ENCODE measurements around the gene KCNAB2.

KCNAB2 gene

GRCh38 chr1:6125366-6125765 lies 79.7 kb downstream of the KCNAB2 start:
- TF ChIP-seq, protein P1, sequence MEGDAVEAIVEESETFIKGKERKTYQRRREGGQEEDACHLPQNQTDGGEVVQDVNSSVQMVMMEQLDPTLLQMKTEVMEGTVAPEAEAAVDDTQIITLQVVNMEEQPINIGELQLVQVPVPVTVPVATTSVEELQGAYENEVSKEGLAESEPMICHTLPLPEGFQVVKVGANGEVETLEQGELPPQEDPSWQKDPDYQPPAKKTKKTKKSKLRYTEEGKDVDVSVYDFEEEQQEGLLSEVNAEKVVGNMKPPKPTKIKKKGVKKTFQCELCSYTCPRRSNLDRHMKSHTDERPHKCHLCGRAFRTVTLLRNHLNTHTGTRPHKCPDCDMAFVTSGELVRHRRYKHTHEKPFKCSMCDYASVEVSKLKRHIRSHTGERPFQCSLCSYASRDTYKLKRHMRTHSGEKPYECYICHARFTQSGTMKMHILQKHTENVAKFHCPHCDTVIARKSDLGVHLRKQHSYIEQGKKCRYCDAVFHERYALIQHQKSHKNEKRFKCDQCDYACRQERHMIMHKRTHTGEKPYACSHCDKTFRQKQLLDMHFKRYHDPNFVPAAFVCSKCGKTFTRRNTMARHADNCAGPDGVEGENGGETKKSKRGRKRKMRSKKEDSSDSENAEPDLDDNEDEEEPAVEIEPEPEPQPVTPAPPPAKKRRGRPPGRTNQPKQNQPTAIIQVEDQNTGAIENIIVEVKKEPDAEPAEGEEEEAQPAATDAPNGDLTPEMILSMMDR (IDR thresholded peaks at IDR 0.05; ENCODE audit: control insufficient read depth, extremely low read depth, insufficient read depth) = no peak
- DNase-seq (ENCODE audit: low read depth) = no peak
- no peak overlapping the region for H3K4me3 ChIP-seq (ENCODE audit: low read depth, low read length)

- no peak overlapping the region for H3K4me3 ChIP-seq (ENCODE audit: low read depth, low read length)
- no peak for DNase-seq (ENCODE audit: low read depth)
- TF ChIP-seq, protein P1 (IDR thresholded peaks at IDR 0.05; ENCODE audit: control insufficient read depth, extremely low read depth, insufficient read depth) = no peak
Observed at GRCh38 chr1:6126028-6126427, 80.3 kb downstream of the KCNAB2 start.

DNA sequence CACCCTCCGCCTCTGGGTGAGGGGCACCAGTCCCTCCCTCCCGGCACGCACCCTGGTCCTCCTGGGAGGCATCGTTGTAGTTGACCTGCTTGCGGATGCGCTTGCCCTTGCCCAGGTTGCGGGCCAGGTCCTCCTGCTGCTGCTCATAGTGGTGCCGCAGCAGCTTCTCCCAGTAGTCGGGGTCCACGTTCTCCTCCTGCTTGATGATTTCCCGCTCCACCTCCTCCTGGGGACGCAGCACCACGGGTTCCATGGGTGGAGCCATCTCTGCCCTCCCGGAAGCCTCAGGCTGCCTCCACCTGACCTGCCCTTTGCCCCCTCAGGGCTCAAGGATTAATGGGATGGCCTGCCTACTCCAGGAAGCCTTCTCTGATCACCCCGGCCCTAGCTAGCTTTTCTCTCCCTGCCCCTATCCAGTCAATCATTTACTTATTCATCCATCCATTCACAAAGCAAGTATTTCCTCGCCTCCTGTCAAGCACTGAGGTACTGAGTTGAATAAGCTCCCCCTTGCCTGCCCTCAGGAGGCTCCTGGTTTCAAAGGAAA lies 80.9 kb downstream of the KCNAB2 start:
- TF ChIP-seq, protein P1 (IDR thresholded peaks at IDR 0.05; ENCODE audit: control insufficient read depth, extremely low read depth, insufficient read depth) = no peak
- no peak overlapping the region for H3K4me3 ChIP-seq (ENCODE audit: low read depth, low read length)
- no peak for DNase-seq (ENCODE audit: low read depth)

- DNase-seq (ENCODE audit: low read depth) = peak; percentile 67
- TF ChIP-seq, protein P1 (IDR thresholded peaks at IDR 0.05; ENCODE audit: control insufficient read depth, extremely low read depth, insufficient read depth) = no peak
- peak overlapping the region; percentile 36 for H3K4me3 ChIP-seq (ENCODE audit: low read depth, low read length)
Observed at GRCh38 chr1:6127587-6128163, 82.0 kb downstream of the KCNAB2 start.

GRCh38 chr1:6128276-6129081 lies 82.8 kb downstream of the KCNAB2 start:
- no peak for DNase-seq (ENCODE audit: low read depth)
- H3K4me3 ChIP-seq (ENCODE audit: low read depth, low read length) = peak overlapping the region; percentile 36
- TF ChIP-seq, protein P1 (IDR thresholded peaks at IDR 0.05; ENCODE audit: control insufficient read depth, extremely low read depth, insufficient read depth) = no peak

- no peak for DNase-seq (ENCODE audit: low read depth)
- H3K4me3 ChIP-seq (ENCODE audit: low read depth, low read length) = no peak overlapping the region
- TF ChIP-seq, protein P1 (IDR thresholded peaks at IDR 0.05; ENCODE audit: control insufficient read depth, extremely low read depth, insufficient read depth) = no peak
Observed at GRCh38 chr1:6129313-6129712, 83.6 kb downstream of the KCNAB2 start.
